OCI-LY7 (cell line): ENCODE data around the gene SRGAP3. TPM values are rescaled to one million over a fixed set of nuclear protein-coding genes. Genes with fewer than 3 reads are reported as not detected.

Source experiments
- BruUV-seq: library from RNA; stranded (reverse); fragments of 400-500 nt; replicated peaks from 2 replicates; lab custom pipeline; 2021; lab: Mats Ljungman, UMichigan
- CTCF ChIA-PET: fragments of 300-600 bp; sonication (Branson Sonifier 250); formaldehyde crosslinking; loops from one replicate; lab custom pipeline; 2022; ENCODE audit warnings: antibody characterized with exemption; ENCODE audit not compliant: unreplicated experiment; lab: Charles Lee
- POLR2A ChIA-PET: fragments of 300-600 bp; sonication (Branson Sonifier 250); formaldehyde crosslinking; loops from one replicate; lab custom pipeline; 2022; ENCODE audit warnings: antibody characterized with exemption; lab: Charles Lee
- DNase-seq: peaks from one replicate; pipeline ENCODE4 v3.0.0-alpha.2; 2015; ENCODE audit warnings: low spot score
- H2AFZ ChIP-seq: fragments of 200-600 bp; sonication (generic), shearing (Covaris generic); 2 replicates; pipeline ENCODE4 v1.6.1; 2014; ENCODE audit warnings: mild to moderate bottlenecking, antibody characterized with exemption, low read length, moderate library complexity
- H3K27ac ChIP-seq: fragments of 200-600 bp; sonication (generic); 2 replicates; pipeline ENCODE4 v1.5.1; 2014; ENCODE audit warnings: mixed run types, low read depth, mild to moderate bottlenecking, moderate library complexity, low read length, inconsistent platforms; ENCODE audit not compliant: poor library complexity, severe bottlenecking
- H3K36me3 ChIP-seq: fragments of 200-600 bp; sonication (generic); 2 replicates; pipeline ENCODE4 v1.6.1; 2014; ENCODE audit warnings: mild to moderate bottlenecking, antibody characterized with exemption, low read length, moderate library complexity, mixed read lengths; ENCODE audit not compliant: insufficient read depth
- H3K4me1 ChIP-seq: fragments of 200-600 bp; sonication (generic); 2 replicates; pipeline ENCODE4 v1.5.1; 2014; ENCODE audit warnings: mild to moderate bottlenecking, low read length; ENCODE audit not compliant: insufficient read depth, poor library complexity, severe bottlenecking
- H3K4me2 ChIP-seq: fragments of 200-600 bp; sonication (generic); 2 replicates; pipeline ENCODE4 v1.6.1; 2014; ENCODE audit warnings: mild to moderate bottlenecking, low read length
- H3K4me3 ChIP-seq: fragments of 200-600 bp; sonication (generic); 2 replicates; pipeline ENCODE4 v1.5.1; 2014; ENCODE audit warnings: mild to moderate bottlenecking, low read depth, low read length; ENCODE audit not compliant: poor library complexity, severe bottlenecking
- H3K79me2 ChIP-seq: fragments of 200-600 bp; sonication (generic); 2 replicates; pipeline ENCODE4 v1.6.1; 2016; ENCODE audit warnings: low read depth, mild to moderate bottlenecking, low read length, moderate library complexity, mixed read lengths; ENCODE audit not compliant: insufficient read depth
- H3K9me2 ChIP-seq: fragments of 200-600 bp; sonication (generic); 2 replicates; pipeline ENCODE4 v1.6.1; 2016; ENCODE audit warnings: mild to moderate bottlenecking, low read length, mixed read lengths; ENCODE audit not compliant: insufficient read depth
- H3K9me3 ChIP-seq: fragments of 200-600 bp; sonication (generic); 2 replicates; pipeline ENCODE4 v1.6.1; 2014; ENCODE audit warnings: mild to moderate bottlenecking, mixed run types, low read length, mixed read lengths
- H4K20me1 ChIP-seq: fragments of 200-600 bp; sonication (generic); 2 replicates; pipeline ENCODE4 v1.6.1; 2014; ENCODE audit warnings: mild to moderate bottlenecking, antibody characterized with exemption, low read length, moderate library complexity, mixed read lengths; ENCODE audit not compliant: insufficient read depth
- EZH2phosphoT487 ChIP-seq: fragments of 200-600 bp; sonication (generic); IDR thresholded peaks from 2 replicates; pipeline ENCODE4 v1.6.1; 2018; ENCODE audit warnings: low read depth, borderline replicate concordance, mild to moderate bottlenecking, mixed run types, antibody characterized with exemption, low read length, moderate library complexity, mixed read lengths
- intact Hi-C: fragments of 100-400 bp; cut with micrococcal nuclease; formaldehyde crosslinking; loops from one replicate; pipeline ENCODE4 v1.10.0; 2022; ENCODE audit not compliant: unreplicated experiment
- total RNA-seq, 2 experiments: library from RNA; depleted of rRNA in 1 of 2; stranded (reverse); fragments of >200 nt in 1 of 2; shearing (Covaris generic) in 1 of 2; gene quantifications; 2 replicates each; pipeline ENCODE4 v1.2.3, GENCODE V29; 2014 to 2022
- TF ChIP-seq, protein P1 (sequence below): fragments of 200-600 bp; sonication (generic); conservative IDR thresholded peaks from 2 replicates; pipeline ENCODE4 v1.5.1; 2014; ENCODE audit warnings: mild to moderate bottlenecking, antibody characterized with exemption, low read length, moderate library complexity, mixed read lengths

Gene SRGAP3
- total RNA-seq, 2 experiments from 2014 or later: 1.5 to 1.7 TPM

DNA sequence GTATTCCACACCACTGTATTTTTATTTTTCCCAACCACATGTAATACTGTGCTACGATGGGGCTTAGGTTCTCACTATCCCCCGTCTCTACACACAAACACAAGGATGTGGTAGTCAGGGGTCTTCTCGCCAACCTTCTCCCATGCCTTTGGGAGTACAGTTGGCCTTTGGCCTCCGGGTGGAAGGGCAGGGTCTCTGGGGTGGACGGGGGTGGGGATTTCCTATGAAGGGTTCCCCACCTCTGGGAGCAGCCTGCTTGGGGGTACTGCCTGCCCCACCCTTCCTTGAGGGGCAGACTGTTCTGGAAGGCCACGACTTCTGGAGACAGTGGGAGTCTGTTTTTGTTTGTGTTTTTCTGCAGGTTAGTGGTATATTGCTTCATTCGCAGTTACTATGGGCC lies 264.9 kb downstream of the SRGAP3 start:
- Histone ChIP-seq H3K9me3 (no peaks in the 10 kb centered on the region), H3K27ac (no peak overlapping the region), H2AFZ (no peak overlapping the region), H3K4me3 (no peak overlapping the region), H3K4me2 (no peak overlapping the region), H3K4me1 (no peaks in the 10 kb centered on the region), H3K79me2 (no peaks in the 10 kb centered on the region), H3K36me3 (no peaks in the 10 kb centered on the region), H3K9me2 (no peaks in the 10 kb centered on the region), H4K20me1 (no peaks in the 10 kb centered on the region)
- no TSS peak for BruUV-seq
- intact Hi-C loops: no loop called here
- no peak for DNase-seq
- ChIA-PET POLR2A (no interaction called here), CTCF (no interaction called here)
- no peak for TF ChIP-seq EZH2phosphoT487
- TF ChIP-seq, protein P1, sequence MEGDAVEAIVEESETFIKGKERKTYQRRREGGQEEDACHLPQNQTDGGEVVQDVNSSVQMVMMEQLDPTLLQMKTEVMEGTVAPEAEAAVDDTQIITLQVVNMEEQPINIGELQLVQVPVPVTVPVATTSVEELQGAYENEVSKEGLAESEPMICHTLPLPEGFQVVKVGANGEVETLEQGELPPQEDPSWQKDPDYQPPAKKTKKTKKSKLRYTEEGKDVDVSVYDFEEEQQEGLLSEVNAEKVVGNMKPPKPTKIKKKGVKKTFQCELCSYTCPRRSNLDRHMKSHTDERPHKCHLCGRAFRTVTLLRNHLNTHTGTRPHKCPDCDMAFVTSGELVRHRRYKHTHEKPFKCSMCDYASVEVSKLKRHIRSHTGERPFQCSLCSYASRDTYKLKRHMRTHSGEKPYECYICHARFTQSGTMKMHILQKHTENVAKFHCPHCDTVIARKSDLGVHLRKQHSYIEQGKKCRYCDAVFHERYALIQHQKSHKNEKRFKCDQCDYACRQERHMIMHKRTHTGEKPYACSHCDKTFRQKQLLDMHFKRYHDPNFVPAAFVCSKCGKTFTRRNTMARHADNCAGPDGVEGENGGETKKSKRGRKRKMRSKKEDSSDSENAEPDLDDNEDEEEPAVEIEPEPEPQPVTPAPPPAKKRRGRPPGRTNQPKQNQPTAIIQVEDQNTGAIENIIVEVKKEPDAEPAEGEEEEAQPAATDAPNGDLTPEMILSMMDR: no peak

DNA sequence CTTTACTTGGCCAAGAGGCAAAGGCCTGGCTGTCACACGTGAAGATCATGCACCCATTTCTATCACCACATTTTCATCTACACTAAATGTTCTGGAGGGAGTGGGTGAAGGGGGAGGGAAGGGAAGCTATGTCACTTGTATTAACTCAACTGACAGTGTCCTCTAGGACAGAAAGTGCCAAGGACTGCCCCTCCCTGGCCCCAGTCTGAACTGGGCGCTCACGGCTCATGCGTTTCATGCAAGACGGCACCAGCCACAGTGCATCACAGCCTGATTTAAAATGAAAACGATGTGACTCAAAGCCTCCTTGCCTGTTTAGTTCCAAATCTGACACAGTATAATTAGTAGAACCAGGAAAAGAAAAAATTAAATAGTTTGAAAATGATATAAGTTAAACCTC lies 265.4 kb downstream of the SRGAP3 start:
- DNase-seq: no peak
- Histone ChIP-seq H3K4me1 (no peaks in the 10 kb centered on the region), H3K9me3 (no peaks in the 10 kb centered on the region), H2AFZ (no peak overlapping the region), H3K27ac (no peak overlapping the region), H3K79me2 (no peaks in the 10 kb centered on the region), H4K20me1 (no peaks in the 10 kb centered on the region), H3K36me3 (no peaks in the 10 kb centered on the region), H3K9me2 (no peaks in the 10 kb centered on the region), H3K4me3 (no peak overlapping the region), H3K4me2 (no peak overlapping the region)
- POLR2A ChIA-PET: no interaction called here
- CTCF ChIA-PET: no interaction called here
- BruUV-seq: no TSS peak
- TF ChIP-seq, protein P1: no peak
- TF ChIP-seq EZH2phosphoT487: no peak
- intact Hi-C loops: no loop called here

DNA sequence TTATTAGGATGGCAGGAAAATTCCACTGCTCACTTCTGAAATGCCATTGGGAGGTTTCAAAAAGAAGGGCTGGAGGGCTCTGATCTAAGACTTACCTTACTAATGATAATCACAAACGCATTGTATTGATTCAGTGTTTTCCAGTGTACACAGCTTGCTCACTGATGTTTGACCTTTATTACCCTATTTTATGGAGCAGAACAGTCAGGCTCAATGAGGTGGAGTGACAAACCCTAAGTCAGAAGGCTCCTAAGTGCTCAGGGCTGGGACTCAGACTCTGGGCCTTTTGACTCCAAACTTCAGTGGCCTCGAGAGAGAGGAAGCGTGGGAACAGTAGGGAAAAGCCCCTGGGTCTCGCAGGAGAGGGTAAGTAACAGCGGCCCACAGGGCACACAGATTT lies 265.9 kb downstream of the SRGAP3 start:
- ChIA-PET POLR2A (no interaction called here), CTCF (no interaction called here)
- no peaks in the 10 kb centered on the region for H3K79me2 ChIP-seq
- no peaks in the 10 kb centered on the region for H3K4me1 ChIP-seq
- DNase-seq: no peak
- no peaks in the 10 kb centered on the region for H3K9me3 ChIP-seq
- no peak overlapping the region for H3K4me3 ChIP-seq
- no peaks in the 10 kb centered on the region for H4K20me1 ChIP-seq
- BruUV-seq: no TSS peak
- no peak overlapping the region for H3K27ac ChIP-seq
- no peaks in the 10 kb centered on the region for H3K36me3 ChIP-seq
- intact Hi-C loops: no loop called here
- no peak for TF ChIP-seq EZH2phosphoT487
- TF ChIP-seq, protein P1: no peak
- no peak overlapping the region for H3K4me2 ChIP-seq
- no peaks in the 10 kb centered on the region for H3K9me2 ChIP-seq
- no peak overlapping the region for H2AFZ ChIP-seq
